Posterior cingulate gyrus (tissue), 11 donors: ENCODE measurements around the gene KLHL26.
"Not testable (repeated sequence)": the region's sequence is repeated elsewhere in the genome, so short reads cannot be mapped to it uniquely, and the experiment has no call there.

Experiments
- DNase-seq, 10 donors: peaks; one replicate each; pipeline versions ENCODE4 v3.0.0 to v3.0.0-alpha.2; 2020 to 2021; ENCODE audit warnings: mixed read lengths in 3 of 10
- intact Hi-C: fragments of 100-400 bp; cut with DNase I; formaldehyde crosslinking; loops from one replicate; pipeline ENCODE4 v1.15.1; 2023

KLHL26 gene

GRCh38 chr19:18599485-18599884 is 37.3 kb upstream of the KLHL26 start:
- intact Hi-C loops: loop anchor here (5.0 kb wide), 1 partner anchor 73 kb away; no protein-coding TSS in a partner anchor
- DNase-seq: peak in 2 of 10 donors; percentile 33 to 51

- peak in 2 of 10 donors; percentile 26 to 66 for DNase-seq
- intact Hi-C loops: not testable (repeated sequence)
Observed at GRCh38 chr19:18600692-18601397, 36.0 kb upstream of the KLHL26 start.

GRCh38 chr19:18601875-18602274 is 35.0 kb upstream of the KLHL26 start:
- intact Hi-C loops: no loop called here
- peak in 2 of 10 donors; percentile 26 to 32 for DNase-seq

- peak in 2 of 10 donors; percentile 64 to 67 for DNase-seq
- intact Hi-C loops: no loop called here
Observed at GRCh38 chr19:18603255-18603957, 33.4 kb upstream of the KLHL26 start.

- DNase-seq: peak in 2 of 10 donors; percentile 52 to 67
- intact Hi-C loops: no loop called here
Observed at GRCh38 chr19:18603958-18604819, 32.6 kb upstream of the KLHL26 start.

- peak in 1 of 10 donors; percentile 59 for DNase-seq
- intact Hi-C loops: no loop called here
Observed at GRCh38 chr19:18604820-18605159, 32.0 kb upstream of the KLHL26 start.

- intact Hi-C loops: no loop called here
- DNase-seq: no peak
Observed at GRCh38 chr19:18605196-18605545, 31.7 kb upstream of the KLHL26 start.

- intact Hi-C loops: no loop called here
- peak in 1 of 10 donors; percentile 67 for DNase-seq
Observed at GRCh38 chr19:18605546-18606280, 31.1 kb upstream of the KLHL26 start.

- peak in 1 of 10 donors; percentile 42 for DNase-seq
- intact Hi-C loops: no loop called here
Observed at GRCh38 chr19:18606281-18607225, 30.3 kb upstream of the KLHL26 start, which contains the start of gene CRLF1. CRLF1 (minus strand) TSS chr19:18606799; CDS start chr19:18606656, 143 bp downstream.

- intact Hi-C loops: no loop called here
- peak in 1 of 10 donors; percentile 72 for DNase-seq
Observed at GRCh38 chr19:18607226-18608101, 29.4 kb upstream of the KLHL26 start.

- intact Hi-C loops: no loop called here
- DNase-seq: no peak
Observed at GRCh38 chr19:18608102-18608804, 28.6 kb upstream of the KLHL26 start.

- DNase-seq: no peak
- intact Hi-C loops: no loop called here
Observed at GRCh38 chr19:18608805-18609716, 27.8 kb upstream of the KLHL26 start.

GRCh38 chr19:18609717-18610051 is 27.1 kb upstream of the KLHL26 start:
- intact Hi-C loops: no loop called here
- no peak for DNase-seq

GRCh38 chr19:18610245-18610555 is 26.6 kb upstream of the KLHL26 start:
- DNase-seq: no peak
- intact Hi-C loops: no loop called here

- intact Hi-C loops: no loop called here
- peak in 1 of 10 donors; percentile 45 for DNase-seq
Observed at GRCh38 chr19:18610556-18611326, 26.1 kb upstream of the KLHL26 start.
